GM12891 (cell line): ENCODE measurements around the gene BCKDHA.

Source experiments
- PAX5 ChIP-seq: IDR thresholded peaks from 2 replicates; pipeline ENCODE4 v1.6.1; 2011; ENCODE audit warnings: low read length, moderate library complexity, mild to moderate bottlenecking; ENCODE audit not compliant: insufficient read depth, severe bottlenecking
- POLR2A ChIP-seq: IDR thresholded peaks from 2 replicates; pipeline ENCODE4 v1.6.1; 2011; ENCODE audit warnings: low read depth, low read length, control low read depth
- POLR2AphosphoS5 ChIP-seq: IDR thresholded peaks from 2 replicates; pipeline ENCODE4 v1.6.1; 2011; ENCODE audit warnings: low read depth, low read length, control low read depth
- SPI1 ChIP-seq: IDR thresholded peaks from 2 replicates; pipeline ENCODE4 v1.6.1; 2011; ENCODE audit warnings: low read depth, low read length, control low read depth
- TAF1 ChIP-seq: IDR thresholded peaks from 2 replicates; pipeline ENCODE4 v1.6.1; 2011; ENCODE audit warnings: low read depth, low read length, control low read depth

DNA sequence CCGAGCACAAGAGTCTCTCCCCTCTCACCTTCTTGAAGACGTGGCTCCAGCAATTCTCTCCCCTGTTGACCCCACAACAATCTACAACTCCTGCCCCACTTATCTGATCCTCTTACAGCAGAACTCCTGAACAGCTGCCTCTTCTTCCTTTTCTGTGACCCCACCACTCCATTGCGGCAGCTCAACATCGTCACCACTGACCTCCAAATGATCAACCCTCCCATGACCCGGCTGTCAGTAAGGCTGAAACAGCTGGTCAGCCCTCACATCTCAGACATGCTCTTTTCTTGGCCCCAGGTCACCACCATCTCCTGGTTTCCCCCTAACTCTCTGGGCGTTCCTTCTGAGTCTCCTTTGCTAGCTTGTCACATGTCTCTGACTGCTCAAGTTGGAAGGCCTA, 2.3 kb upstream of the BCKDHA start:
- TF ChIP-seq POLR2AphosphoS5 (no peak), POLR2A (no peak), TAF1 (no peak), PAX5 (no peak), SPI1 (no peak)
